ENCODE measurements around the gene HMGB3.
"Not testable (repeated sequence)": the region's sequence is repeated elsewhere in the genome, so short reads cannot be mapped to it uniquely, and the experiment has no call there.

Gene HMGB3

GRCh38 chrX:150980711-150981110 lies 2.4 kb upstream of the HMGB3 start:
- H3K27me3 ChIP-seq, result no peaks in the 10 kb centered on the region
- TF ChIP-seq CTCF (IDR thresholded peaks at IDR 0.05; ENCODE audit: low read depth, low read length), result no peak
- no peaks in the 10 kb centered on the region for H3K9me3 ChIP-seq
- H3K4me3 ChIP-seq (ENCODE audit: low read depth, low read length), result no peak overlapping the region
- DNase-seq, result no peak
- H3K4me1 ChIP-seq, result no peaks in the 10 kb centered on the region
- no peaks in the 10 kb centered on the region for H3K36me3 ChIP-seq

GRCh38 chrX:150982235-150982787 lies 824 bp upstream of the HMGB3 start:
- TF ChIP-seq CTCF (IDR thresholded peaks at IDR 0.05; ENCODE audit: low read depth, low read length), result no peak
- H3K36me3 ChIP-seq, result peaks cover 3% of the 10 kb centered on the region; the same call in 1 of the 2 replicates
- no peaks in the 10 kb centered on the region for H3K4me1 ChIP-seq
- no peak for DNase-seq
- peak overlapping the region; percentile 53 for H3K4me3 ChIP-seq (ENCODE audit: low read depth, low read length)
- H3K27me3 ChIP-seq, result no peaks in the 10 kb centered on the region
- no peaks in the 10 kb centered on the region for H3K9me3 ChIP-seq

- no peak for TF ChIP-seq CTCF (IDR thresholded peaks at IDR 0.05; ENCODE audit: low read depth, low read length)
- Histone ChIP-seq H3K36me3 (peaks cover 5% of the 10 kb centered on the region; the same call in 1 of the 2 replicates), H3K4me1 (no peaks in the 10 kb centered on the region), H3K27me3 (no peaks in the 10 kb centered on the region), H3K9me3 (no peaks in the 10 kb centered on the region), H3K4me3 (ENCODE audit: low read depth, low read length) (peak overlapping the region; percentile 60)
- peak; percentile 14 for DNase-seq
These were observed 510 bp downstream of the HMGB3 start for GRCh38 chrX:150983521-150984168.

- H3K4me1 ChIP-seq, result no peaks in the 10 kb centered on the region
- no peaks in the 10 kb centered on the region for H3K9me3 ChIP-seq
- H3K27me3 ChIP-seq, result no peaks in the 10 kb centered on the region
- peaks cover 5% of the 10 kb centered on the region; the same call in 1 of the 2 replicates for H3K36me3 ChIP-seq
- H3K4me3 ChIP-seq (ENCODE audit: low read depth, low read length), result peak overlapping the region; percentile 60
- peak; percentile 22 for DNase-seq
- no peak for TF ChIP-seq CTCF (IDR thresholded peaks at IDR 0.05; ENCODE audit: low read depth, low read length)
These were observed 1.2 kb downstream of the HMGB3 start for GRCh38 chrX:150984169-150984824.

- not testable (repeated sequence) for H3K4me3 ChIP-seq (ENCODE audit: low read depth, low read length); H3K4me1 ChIP-seq; H3K27me3 ChIP-seq; H3K36me3 ChIP-seq; H3K9me3 ChIP-seq; DNase-seq
These were observed 4.6 kb downstream of the HMGB3 start for GRCh38 chrX:150987687-150988086.

- no peak for TF ChIP-seq CTCF (IDR thresholded peaks at IDR 0.05; ENCODE audit: low read depth, low read length)
- Histone ChIP-seq H3K4me3 (ENCODE audit: low read depth, low read length) (no peak overlapping the region), H3K4me1 (no peaks in the 10 kb centered on the region), H3K9me3 (no peaks in the 10 kb centered on the region), H3K36me3 (peaks cover 5% of the 10 kb centered on the region; the same call in 1 of the 2 replicates), H3K27me3 (no peaks in the 10 kb centered on the region)
- DNase-seq, result no peak
These were observed 6.3 kb downstream of the HMGB3 start for GRCh38 chrX:150989420-150989819.
